Measurements from ENCODE around the gene LGI4.
A peak's percentile ranks its signal among the peaks of the same experiment; 100 is the strongest.

Gene LGI4

GRCh38 chr19:35134601-35135242 lies at the start of gene LGI4:
Gene LGI4, minus strand, starts transcription at chr19:35135059. Its CDS starts 379 bp downstream, at chr19:35134680.
- no peak for DNase-seq (ENCODE audit: low spot score)

- no peak for DNase-seq (ENCODE audit: low spot score)
Observed at GRCh38 chr19:35184267-35184666, 49.4 kb upstream of the LGI4 start.

- no peak for DNase-seq (ENCODE audit: low spot score)
Observed at GRCh38 chr19:35181387-35181786, 46.5 kb upstream of the LGI4 start.

DNA sequence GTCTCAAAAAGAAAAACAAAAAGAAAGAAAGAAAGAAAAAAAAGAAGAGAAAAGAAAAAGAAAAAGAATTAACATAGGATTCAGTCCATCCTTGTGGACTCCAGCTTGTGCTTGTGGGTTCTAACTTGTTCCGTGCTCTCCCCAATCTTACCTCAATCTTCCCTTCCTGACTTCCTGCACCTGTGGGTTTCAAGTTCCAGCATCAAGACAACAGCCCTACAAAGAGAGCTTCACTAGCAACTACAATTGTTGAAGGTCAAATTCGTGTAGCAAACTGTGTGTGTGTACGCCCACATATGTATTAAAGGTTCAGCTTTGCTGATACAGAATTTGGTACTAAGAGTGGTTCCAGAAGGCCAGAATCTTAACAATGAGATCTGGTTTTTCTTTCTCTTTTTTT lies 45.0 kb upstream of the LGI4 start:
- no peak for DNase-seq (ENCODE audit: low spot score)

GRCh38 chr19:35178701-35179100 lies 43.8 kb upstream of the LGI4 start:
- DNase-seq (ENCODE audit: low spot score), result no peak

GRCh38 chr19:35177377-35178274 lies 42.8 kb upstream of the LGI4 start:
- no peak for DNase-seq (ENCODE audit: low spot score)

- DNase-seq (ENCODE audit: low spot score), result no peak
Observed at GRCh38 chr19:35176181-35176570, 41.3 kb upstream of the LGI4 start.

GRCh38 chr19:35174226-35174625 lies 39.4 kb upstream of the LGI4 start:
- DNase-seq (ENCODE audit: low spot score), result no peak

DNA sequence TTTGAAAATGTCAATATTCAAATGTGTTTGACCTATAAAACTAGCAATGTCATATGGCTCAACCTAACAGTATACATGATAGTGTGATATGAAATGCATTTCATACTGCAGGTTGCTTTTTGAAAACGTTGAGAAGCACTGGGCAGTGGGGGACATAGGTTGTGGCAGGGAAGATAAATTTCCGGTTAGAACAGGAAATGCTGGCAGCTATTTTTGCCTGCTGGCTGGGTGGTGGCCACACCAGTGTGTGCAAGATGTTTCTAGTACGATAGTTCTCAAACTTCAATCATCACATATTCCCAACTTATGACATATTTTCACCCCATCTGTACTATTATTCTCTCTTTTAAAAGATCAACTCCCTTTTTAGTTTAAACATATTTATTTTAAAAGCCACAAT lies 36.9 kb upstream of the LGI4 start:
- no peak for DNase-seq (ENCODE audit: low spot score)

DNA sequence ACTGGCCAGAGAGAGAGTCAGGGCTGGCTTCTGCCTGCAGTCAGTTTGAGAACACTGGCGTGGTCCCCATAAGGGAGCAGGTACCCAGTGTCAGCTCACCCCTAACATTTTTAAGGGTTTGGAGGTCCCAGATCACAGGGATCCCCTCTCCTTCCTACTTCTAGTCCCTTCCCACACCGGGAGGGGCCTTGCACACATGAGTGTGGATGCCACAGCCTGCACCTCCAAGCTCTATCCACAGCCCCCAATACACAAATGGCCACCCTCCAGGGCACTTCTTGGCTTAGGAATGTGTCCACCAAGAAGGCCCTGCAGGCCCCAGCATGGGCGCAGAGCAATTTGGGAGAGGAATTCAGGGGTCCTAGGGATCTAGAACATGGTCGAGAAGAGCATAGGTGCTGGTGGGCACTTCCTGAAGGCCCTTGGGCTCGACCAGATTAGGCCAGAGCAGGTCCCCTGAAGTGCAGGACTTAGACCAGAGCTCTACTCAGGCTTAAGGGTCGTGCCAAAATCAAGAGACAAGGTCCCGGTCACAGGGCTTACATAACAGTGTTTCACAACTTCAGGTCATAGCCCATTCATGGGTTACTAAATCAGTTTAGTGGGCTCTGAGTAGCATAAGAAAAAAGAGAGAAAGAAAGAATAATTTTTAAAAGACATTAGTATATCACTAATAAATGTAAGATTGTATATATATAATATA lies 35.7 kb upstream of the LGI4 start:
- DNase-seq (ENCODE audit: low spot score), result no peak

GRCh38 chr19:35169221-35169995 lies 34.5 kb upstream of the LGI4 start:
- no peak for DNase-seq (ENCODE audit: low spot score)

- no peak for DNase-seq (ENCODE audit: low spot score)
Observed at GRCh38 chr19:35168196-35168595, 33.3 kb upstream of the LGI4 start.

- no peak for DNase-seq (ENCODE audit: low spot score)
Observed at GRCh38 chr19:35167251-35168119, 32.6 kb upstream of the LGI4 start.

- DNase-seq (ENCODE audit: low spot score), result peak; percentile 75
Observed at GRCh38 chr19:35166100-35167063, 31.5 kb upstream of the LGI4 start.

DNA sequence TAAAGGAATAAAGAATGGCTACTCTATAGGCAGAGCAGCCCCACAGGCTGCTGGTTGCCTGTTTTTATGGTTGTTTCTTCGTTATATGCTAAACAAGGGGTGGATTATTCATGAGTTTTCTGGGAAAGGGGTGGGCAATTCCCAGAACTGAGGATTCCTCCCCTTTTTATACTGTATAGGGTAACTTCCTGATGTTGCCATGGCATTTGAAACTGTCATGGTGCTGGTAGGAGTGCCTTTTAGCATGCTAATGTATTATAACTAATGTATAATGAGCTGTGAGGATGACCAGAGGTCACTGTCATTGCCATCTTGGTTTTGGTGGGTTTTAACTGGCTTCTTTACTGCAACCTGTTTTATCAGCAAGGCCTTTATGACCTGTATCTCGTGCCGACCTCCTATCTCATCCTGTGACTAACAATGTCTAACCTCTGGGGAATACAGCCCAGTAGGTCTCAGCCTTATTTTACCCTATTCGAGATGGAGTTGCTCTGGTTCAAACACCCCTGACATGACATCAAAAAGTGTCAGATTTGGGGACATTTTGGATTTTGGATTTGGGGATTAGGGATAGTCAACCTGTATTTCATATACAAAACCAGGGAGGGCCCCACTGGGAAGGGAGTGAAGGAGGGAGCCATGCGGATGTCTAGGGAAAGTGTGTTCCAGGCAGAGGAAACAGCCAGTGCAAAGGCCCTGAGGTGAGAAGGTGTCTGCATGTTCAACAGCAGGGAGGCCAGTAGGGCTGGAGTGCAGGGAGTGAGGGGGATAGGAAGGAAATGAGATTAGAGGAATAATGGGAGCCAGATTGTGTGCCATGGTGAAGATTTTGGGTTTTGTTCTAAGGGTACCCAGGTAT lies 30.6 kb upstream of the LGI4 start:
- no peak for DNase-seq (ENCODE audit: low spot score)

GRCh38 chr19:35164418-35164817 lies 29.6 kb upstream of the LGI4 start:
- DNase-seq (ENCODE audit: low spot score), result peak; percentile 91

DNA sequence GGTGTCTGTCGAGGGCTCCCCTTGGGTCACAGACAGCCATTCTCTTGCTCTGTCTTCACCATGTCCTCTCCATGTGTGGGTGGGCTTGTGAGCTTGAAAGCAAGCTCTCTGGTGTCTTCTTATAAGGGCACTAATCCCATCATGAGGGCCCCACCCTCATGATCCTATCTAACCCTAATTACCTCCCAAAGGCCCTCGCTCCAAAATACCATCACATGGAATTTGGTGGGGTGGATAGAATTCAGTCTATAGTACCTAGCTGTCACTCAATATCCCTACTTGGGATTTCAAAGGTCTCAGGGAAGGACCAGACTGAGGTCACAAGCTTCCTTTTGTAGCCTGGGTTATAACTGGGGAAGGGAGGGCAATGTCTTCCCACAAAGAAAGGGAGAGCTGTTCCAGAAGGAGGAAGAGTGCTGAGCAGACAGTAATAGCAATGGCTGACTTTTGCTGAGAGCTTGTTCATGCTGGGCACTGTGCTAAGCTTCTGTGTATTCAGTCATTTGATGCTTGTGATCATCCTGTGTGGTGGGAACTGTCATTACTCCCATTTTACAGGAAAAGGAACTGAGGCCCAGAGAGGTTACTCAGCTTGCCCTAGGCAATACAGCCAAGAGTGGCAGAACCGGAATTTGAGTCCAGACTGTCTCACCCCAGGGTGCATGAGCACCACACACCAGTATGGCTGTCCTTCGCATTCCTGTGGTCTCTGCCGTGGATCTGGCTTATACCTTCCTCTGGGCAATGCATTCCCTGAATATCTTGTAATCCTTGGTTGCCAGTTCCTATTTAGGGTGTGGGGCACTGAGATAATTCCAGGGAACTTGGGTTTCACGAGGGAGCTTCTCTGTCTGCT lies 27.8 kb upstream of the LGI4 start:
- no peak for DNase-seq (ENCODE audit: low spot score)

DNA sequence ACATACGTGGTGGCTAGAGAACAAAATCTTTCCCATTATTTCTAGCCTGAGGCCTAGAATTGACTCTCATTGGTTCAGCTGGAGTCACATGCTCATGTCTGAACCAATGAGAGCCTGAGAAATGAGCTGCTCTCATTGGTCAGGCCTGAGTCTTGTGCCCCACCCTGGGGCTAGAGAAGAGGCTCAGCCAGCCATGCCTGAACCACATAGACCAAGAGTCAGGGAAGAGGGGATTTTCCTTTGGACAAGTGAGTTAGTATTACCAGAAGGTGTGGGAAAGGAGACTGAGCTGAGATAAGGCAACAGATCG lies 26.5 kb upstream of the LGI4 start:
- no peak for DNase-seq (ENCODE audit: low spot score)
